Measurements from ENCODE around the gene ASCL2.

DNA sequence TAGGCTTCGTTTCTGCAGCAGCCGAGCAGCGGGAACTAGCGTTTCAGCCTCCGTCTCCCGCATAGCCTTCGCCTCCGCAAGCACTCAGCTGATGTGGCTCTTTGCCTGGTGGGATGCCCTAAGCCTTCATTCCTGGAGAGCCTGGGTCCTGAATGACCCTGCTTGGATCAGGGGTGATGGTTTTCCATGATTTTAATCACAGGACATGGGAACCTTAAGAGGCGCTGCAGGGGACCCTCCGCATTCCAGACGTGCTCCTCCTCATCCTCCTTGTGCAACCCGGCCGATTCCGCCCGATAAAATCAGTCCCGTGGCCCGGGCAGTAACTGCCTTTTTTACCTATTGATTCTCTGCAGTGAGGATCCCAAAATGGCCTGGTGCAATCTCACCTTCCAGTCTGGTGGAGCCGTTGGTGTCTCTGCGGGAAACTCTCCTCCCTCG is 23.2 kb upstream of the ASCL2 start:
- TF ChIP-seq CTCF (IDR thresholded peaks at IDR 0.05; ENCODE audit: poor library complexity) (no peak), EZH2 (IDR thresholded peaks at IDR 0.05; ENCODE audit: borderline replicate concordance) (no peak)

Measured in hepatocyte (in vitro differentiated cells).